ENCODE results near the gene OTUD7B. TPM values are rescaled to one million over a fixed set of nuclear protein-coding genes. Genes with fewer than 3 reads are reported as not detected.

OTUD7B gene
- total and polyA plus RNA-seq, 2 of the 8 experiments (the other 6 are each of a cell fraction or from before 2014, with no cell fraction given): 4.2 to 21.5 TPM

DNA sequence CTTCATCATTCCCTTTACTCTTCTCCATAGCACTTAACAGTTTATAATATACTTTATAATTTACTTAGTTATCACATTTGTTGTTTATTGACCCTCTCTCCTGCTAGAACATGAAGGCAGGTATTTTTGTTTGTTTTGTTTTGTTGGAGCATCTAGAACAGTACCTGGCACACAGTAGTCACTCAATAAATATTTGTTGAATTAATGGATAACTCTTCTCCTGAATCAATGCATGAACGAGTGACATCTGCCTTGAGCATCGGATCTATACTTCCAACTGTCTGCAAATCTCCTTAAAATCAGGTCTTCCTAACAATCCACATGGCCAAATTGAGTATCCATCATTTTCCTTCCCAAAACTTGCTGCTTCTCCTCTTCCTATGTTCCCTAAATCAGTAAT is 38.0 kb downstream of the OTUD7B start:
- FAIRE-seq (no peak), DNase-seq (ENCODE audit: low read depth in 1 of 2, low spot score in 2 of 2) (no peak)
- Histone ChIP-seq H3K79me2 (ENCODE audit: control insufficient read depth in 1 of 2, insufficient read depth in 2 of 2, low read length in 2 of 2) (0 out of 4 replicates have a peak, but pooled peaks cover 0 to 2% of the 10 kb centered on the region in 2 experiments), H2BK20ac (ENCODE audit: low read length) (no peak overlapping the region), H3K4ac (replicated peaks; ENCODE audit: insufficient read length, low read depth, low read length) (no peak overlapping the region), H2BK12ac (ENCODE audit: low read depth, low read length) (no peak overlapping the region), H3K56ac (replicated peaks; ENCODE audit: insufficient read length, low read depth, low read length) (no peak overlapping the region), H2AFZ (ENCODE audit: low read length) (no peak overlapping the region), H4K5ac (ENCODE audit: insufficient read length, low read depth, low read length) (no peak overlapping the region), H3K23ac (ENCODE audit: insufficient read length) (no peak overlapping the region), H2BK120ac (replicated peaks; ENCODE audit: low read depth, low read length) (no peak overlapping the region), H3K27ac (ENCODE audit: low read depth, low read length) (no peak overlapping the region), H3K14ac (ENCODE audit: insufficient read length) (no peak overlapping the region), H3K4me1 (replicated peaks in 1 of 4; ENCODE audit: control insufficient read depth in 3 of 4, insufficient read depth in 4 of 4, low read length in 3 of 4) (no peaks in the 10 kb centered on the region), H2BK5ac (ENCODE audit: low read depth, low read length) (no peak overlapping the region), H3K79me1 (ENCODE audit: low read depth, low read length) (no peaks in the 10 kb centered on the region; the same call in 1 of the 2 replicates), H4K91ac (replicated peaks; ENCODE audit: insufficient read length, low read length) (no peak overlapping the region), H3K18ac (ENCODE audit: extremely low read depth, low read length) (no peak overlapping the region), H3K36me3 (ENCODE audit: control insufficient read depth in 2 of 4, insufficient read depth in 4 of 4, low read length in 3 of 4) (peaks cover 0 to 26% (median 18%) of the 10 kb centered on the region in 4 experiments; a peak in 5 of 8 replicates), H3K4me3 (ENCODE audit: extremely low read depth in 1 of 4, insufficient read depth in 2 of 4, low read depth in 3 of 4, low read length in 4 of 4) (no peak overlapping the region), H4K8ac (ENCODE audit: extremely low read depth, insufficient read depth, low read length) (no peak overlapping the region), H3K23me2 (ENCODE audit: low read depth, low read length) (no peaks in the 10 kb centered on the region), H4K20me1 (replicated peaks in 1 of 2; ENCODE audit: control insufficient read depth in 1 of 2, insufficient read depth in 2 of 2, low read length in 2 of 2) (peaks cover 0 to 2% of the 10 kb centered on the region in 2 experiments), H3K9ac (replicated peaks in 1 of 4; ENCODE audit: extremely low read depth in 1 of 4, low read depth in 3 of 4, low read length in 3 of 4) (no peak overlapping the region), H2AK5ac (ENCODE audit: low read depth, low read length) (no peak overlapping the region), H2BK15ac (ENCODE audit: low read length) (no peak overlapping the region), H3K4me2 (ENCODE audit: insufficient read depth in 1 of 2, low read depth in 2 of 2, low read length in 2 of 2) (no peak overlapping the region), H3K27me3 (replicated peaks in 1 of 4; ENCODE audit: control insufficient read depth in 3 of 4, extremely low read depth in 1 of 4, insufficient read depth in 3 of 4, low read length in 3 of 4) (no peaks in the 10 kb centered on the region), H3K9me3 (ENCODE audit: insufficient read depth in 2 of 2, low read depth in 1 of 2, low read length in 1 of 2) (no peaks in the 10 kb centered on the region)
- CTCF ChIA-PET (ENCODE audit: partially characterized antibody): interaction anchor here (1.2 to 1.5 kb wide), 2 partner anchors 79 to 193 kb away, joined by 4 read pairs; no protein-coding TSS in a partner anchor
- POLR2A ChIA-PET (ENCODE audit: partially characterized antibody): interaction anchor here (1.0 kb wide), 1 partner anchor 9 kb away, joined by 3 read pairs; no protein-coding TSS in a partner anchor
- 90% methylated on average over 2 of the region's 2 CpGs; no CpG with 5 or more reads in 1 of the 2 experiments for WGBS, 2 experiments (ENCODE audit: extremely low coverage in 1 of 2, insufficient coverage in 1 of 2, insufficient read length in 1 of 2, insufficient replicate concordance in 2 of 2, low coverage in 1 of 2, low lambda C conversion rate in 2 of 2, missing lambda C conversion rate in 1 of 2)
- no peak for TF ChIP-seq POLR2A (IDR thresholded peaks at IDR 0.05; ENCODE audit: control extremely low read depth in 1 of 2, low read depth in 2 of 2, low read length in 2 of 2)
- TF ChIP-seq HDAC2 (IDR thresholded peaks at IDR 0.05; ENCODE audit: borderline replicate concordance in 1 of 2, low read depth in 2 of 2, low read length in 2 of 2): no peak
- TF ChIP-seq SIN3A (conservative IDR thresholded peaks at IDR 0.05 in 1 of 2, IDR thresholded peaks at IDR 0.05 in 1 of 2; ENCODE audit: low read depth in 1 of 2, low read length in 2 of 2): no peak

Data from H1 (cell line).